NB4 (cell line): Measurements from ENCODE around the gene EN2.

ENCODE experiments used
- DNase-seq: peaks from one replicate; pipeline ENCODE4 v3.0.0; 2010; ENCODE audit warnings: low read depth
- H3K4me3 ChIP-seq: one replicate; pipeline ENCODE4 v1.5.1; 2011; ENCODE audit warnings: mild to moderate bottlenecking, low read depth, low read length, moderate library complexity
- CTCF ChIP-seq: IDR thresholded peaks from one replicate; pipeline ENCODE4 v1.5.1; 2012; ENCODE audit warnings: low read depth, low read length
- MYC ChIP-seq: IDR thresholded peaks from 2 replicates; pipeline ENCODE4 v1.6.1; 2011; ENCODE audit warnings: low read depth, low read length
- POLR2A ChIP-seq: IDR thresholded peaks from 2 replicates; pipeline ENCODE4 v1.6.1; 2011; ENCODE audit warnings: mild to moderate bottlenecking; ENCODE audit not compliant: insufficient read length; ENCODE audit errors: extremely low read depth
- TF ChIP-seq, protein P1 (sequence below): IDR thresholded peaks from 2 replicates; pipeline ENCODE4 v1.6.1; 2011; ENCODE audit warnings: low read depth, low read length

The EN2 gene

DNA sequence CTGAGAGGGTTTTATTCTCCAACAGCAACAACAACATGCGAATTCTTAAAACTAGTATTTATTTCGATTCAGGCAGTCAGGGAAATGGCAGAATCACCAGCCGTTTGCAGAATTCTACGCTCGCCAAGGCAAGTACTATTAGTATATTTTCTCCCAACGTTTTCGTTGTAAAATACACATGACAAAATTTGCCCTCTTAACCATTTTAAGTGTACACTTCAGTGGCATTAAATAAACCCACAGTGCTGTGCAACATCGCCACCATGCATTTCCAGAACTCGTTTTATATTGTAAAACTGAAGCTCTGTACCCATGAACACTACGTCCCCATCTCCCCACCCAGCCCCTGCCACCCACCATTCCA lies 10.8 kb downstream of the EN2 start:
- no peak overlapping the region for H3K4me3 ChIP-seq
- DNase-seq, result no peak
- TF ChIP-seq CTCF, result no peak
- TF ChIP-seq MYC, result no peak
- no peak for TF ChIP-seq POLR2A
- TF ChIP-seq, protein P1, sequence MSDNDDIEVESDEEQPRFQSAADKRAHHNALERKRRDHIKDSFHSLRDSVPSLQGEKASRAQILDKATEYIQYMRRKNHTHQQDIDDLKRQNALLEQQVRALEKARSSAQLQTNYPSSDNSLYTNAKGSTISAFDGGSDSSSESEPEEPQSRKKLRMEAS, result no peak

DNA sequence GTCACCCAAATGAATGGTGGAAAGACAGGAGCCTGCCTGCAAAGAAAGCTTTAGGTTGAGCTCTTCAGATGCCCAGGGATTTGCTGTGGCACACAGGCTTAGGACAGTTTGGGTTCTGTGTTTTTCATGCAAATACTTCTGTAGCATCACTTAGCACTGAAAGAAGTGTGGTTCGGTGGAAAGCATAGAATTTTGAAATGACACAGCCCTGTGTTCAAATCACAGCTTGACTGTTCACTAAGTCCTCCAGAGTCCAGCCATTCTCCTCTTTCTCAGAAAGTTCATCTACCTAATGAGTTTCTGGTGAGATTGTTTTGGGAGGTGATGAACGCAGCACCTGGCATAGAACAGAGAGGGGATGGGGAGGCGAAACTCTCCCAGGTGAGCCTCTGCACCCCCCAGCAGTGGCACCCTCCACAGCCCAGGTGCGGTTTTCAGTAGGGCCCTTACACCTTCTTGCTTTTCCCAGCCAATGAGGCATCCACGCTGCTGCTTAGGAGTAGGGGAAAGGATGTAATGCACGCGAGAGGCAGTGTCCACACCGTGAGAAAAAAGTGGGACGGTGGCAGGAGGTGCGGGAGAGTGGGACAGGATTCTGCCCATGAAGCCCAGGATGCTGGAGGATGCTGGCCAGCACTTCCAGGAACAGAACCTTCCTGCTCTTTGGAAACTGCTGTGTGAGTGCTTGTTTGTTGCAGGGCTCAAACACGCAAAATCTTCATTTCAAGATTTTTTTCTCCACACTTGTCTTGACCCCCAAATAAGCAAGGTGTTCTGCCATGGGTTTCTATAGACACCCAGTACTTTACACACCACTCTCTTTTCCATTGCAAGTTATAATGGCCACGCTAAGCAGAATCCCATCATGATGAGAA lies 11.6 kb downstream of the EN2 start:
- DNase-seq, result no peak
- TF ChIP-seq MYC (no peak), POLR2A (no peak)
- TF ChIP-seq, protein P1, result no peak
- no peak overlapping the region for H3K4me3 ChIP-seq

DNA sequence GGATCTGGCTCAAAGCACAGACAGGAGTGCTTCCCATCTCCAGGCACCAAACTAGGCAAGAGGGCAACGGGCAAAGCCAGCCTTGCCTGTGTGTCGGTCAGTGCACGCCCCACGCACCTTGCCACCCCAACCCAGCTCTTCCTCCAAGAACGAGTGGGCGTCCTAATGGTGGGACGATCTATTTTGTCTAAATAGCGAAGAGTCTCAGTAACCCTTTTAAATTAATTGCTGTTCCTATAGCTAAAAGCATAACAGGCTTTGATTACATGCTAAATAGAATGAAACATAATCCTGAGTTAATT lies 12.2 kb downstream of the EN2 start:
- H3K4me3 ChIP-seq, result no peak overlapping the region
- no peak for DNase-seq
- TF ChIP-seq CTCF (no peak), POLR2A (no peak), MYC (no peak)
- TF ChIP-seq, protein P1, result no peak

- TF ChIP-seq CTCF, result no peak
- TF ChIP-seq MYC, result no peak
- TF ChIP-seq POLR2A, result no peak
- TF ChIP-seq, protein P1, result no peak
- DNase-seq, result no peak
- no peak overlapping the region for H3K4me3 ChIP-seq
These were observed 13.0 kb downstream of the EN2 start for GRCh38 chr7:155470686-155471638.

DNA sequence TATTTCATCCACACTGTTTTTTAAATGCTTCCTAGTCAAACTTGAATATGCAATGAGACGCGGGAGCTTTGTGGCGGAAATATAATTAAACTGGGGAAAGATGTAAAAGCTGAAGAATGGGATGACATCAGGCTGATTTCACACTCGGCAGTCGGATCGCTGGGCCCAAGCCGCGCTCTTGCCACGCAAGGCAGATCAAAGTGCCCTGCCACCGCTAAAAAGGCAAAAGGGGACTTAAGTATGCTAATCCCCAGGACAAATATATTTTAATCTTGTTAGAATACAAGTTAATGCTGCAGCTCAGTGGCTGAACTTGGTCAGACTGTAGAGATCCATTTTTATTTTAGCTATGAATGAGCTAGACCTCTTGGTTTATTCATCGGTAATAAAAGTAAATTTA lies 13.8 kb downstream of the EN2 start:
- TF ChIP-seq POLR2A (no peak), CTCF (no peak)
- no peak overlapping the region for H3K4me3 ChIP-seq
- no peak for DNase-seq

DNA sequence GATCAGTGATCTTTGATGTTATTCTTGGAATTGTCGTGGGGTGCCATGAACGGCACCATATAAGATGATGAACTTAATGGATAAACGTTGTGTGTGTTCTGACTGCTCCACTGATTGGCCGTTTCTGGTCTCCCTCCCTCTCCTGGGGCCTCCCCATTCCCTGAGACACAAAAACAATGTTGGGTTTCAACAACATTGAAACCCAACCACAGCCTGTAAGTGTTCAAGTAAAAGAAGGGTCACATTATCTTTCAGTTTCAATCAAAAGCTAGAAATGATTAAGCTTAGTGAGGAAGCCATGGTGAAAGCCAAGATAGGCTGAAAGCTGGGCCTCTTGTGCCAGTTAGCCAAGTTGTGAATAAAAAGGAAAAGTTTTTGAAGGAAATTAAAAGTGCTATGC lies 19.5 kb downstream of the EN2 start:
- TF ChIP-seq POLR2A (no peak), CTCF (no peak), MYC (no peak)
- TF ChIP-seq, protein P1, result no peak
- no peak overlapping the region for H3K4me3 ChIP-seq
- no peak for DNase-seq
